Loucy (cell line): Measurements from ENCODE around the gene GATA5.

Experiments
- H2AFZ ChIP-seq: fragments of 200-600 bp; sonication (generic); 2 replicates; pipeline ENCODE4 v1.6.0; 2016; ENCODE audit warnings: antibody characterized with exemption, mild to moderate bottlenecking, low read length, moderate library complexity
- H3F3A ChIP-seq: fragments of 200-600 bp; 2 replicates; pipeline ENCODE4 v1.6.0; 2016; ENCODE audit warnings: antibody characterized with exemption, low read depth, mild to moderate bottlenecking
- H3K27me3 ChIP-seq: fragments of 200-600 bp; sonication (generic); 2 replicates; pipeline ENCODE4 v1.6.1; 2014; ENCODE audit warnings: low read length, mild to moderate bottlenecking; ENCODE audit not compliant: insufficient read depth, poor library complexity, severe bottlenecking
- H3K36me3 ChIP-seq: fragments of 200-600 bp; sonication (generic); 2 replicates; pipeline ENCODE4 v1.6.1; 2016; ENCODE audit warnings: low read length; ENCODE audit not compliant: insufficient read depth
- H3K4me1 ChIP-seq: fragments of 200-600 bp; sonication (generic); 2 replicates; pipeline ENCODE4 v1.5.1; 2014; ENCODE audit warnings: low read length, mild to moderate bottlenecking; ENCODE audit not compliant: insufficient read depth, poor library complexity, severe bottlenecking
- H3K4me2 ChIP-seq: fragments of 200-600 bp; sonication (generic); 2 replicates; pipeline ENCODE4 v1.6.0; 2014; ENCODE audit warnings: antibody characterized with exemption, low read length, low read depth, mild to moderate bottlenecking; ENCODE audit not compliant: poor library complexity, severe bottlenecking
- H3K4me3 ChIP-seq: fragments of 200-600 bp; sonication (generic); 2 replicates; pipeline ENCODE4 v1.5.1; 2014; ENCODE audit warnings: low read length, mild to moderate bottlenecking, mixed read lengths; ENCODE audit not compliant: poor library complexity, severe bottlenecking
- H3K79me2 ChIP-seq: fragments of 200-600 bp; sonication (generic); 2 replicates; pipeline ENCODE4 v1.6.1; 2014; ENCODE audit warnings: low read length; ENCODE audit not compliant: insufficient read depth
- H3K9ac ChIP-seq: fragments of 200-600 bp; sonication (generic); 2 replicates; pipeline ENCODE4 v1.6.0; 2014; ENCODE audit warnings: mild to moderate bottlenecking, low read depth, low read length, moderate library complexity; ENCODE audit not compliant: poor library complexity, severe bottlenecking
- H3K9me2 ChIP-seq: fragments of 200-600 bp; sonication (generic); replicated peaks from 2 replicates; pipeline ENCODE4 v1.6.1; 2016; ENCODE audit warnings: low read depth, low read length, mixed read lengths
- H3K9me3 ChIP-seq: fragments of 200-600 bp; sonication (generic); 2 replicates; pipeline ENCODE4 v1.6.1; 2014; ENCODE audit warnings: mild to moderate bottlenecking, antibody characterized with exemption, low read length, low read depth; ENCODE audit not compliant: insufficient read depth
- H4K20me1 ChIP-seq: fragments of 200-600 bp; sonication (generic); 2 replicates; pipeline ENCODE4 v1.6.0; 2014; ENCODE audit warnings: antibody characterized with exemption, low read length, mild to moderate bottlenecking; ENCODE audit not compliant: insufficient read depth, poor library complexity, severe bottlenecking
- EZH2phosphoT487 ChIP-seq: fragments of 200-600 bp; IDR thresholded peaks from 2 replicates; pipeline ENCODE4 v1.6.1; 2018; ENCODE audit warnings: antibody characterized with exemption, mild to moderate bottlenecking, moderate library complexity, borderline replicate concordance
- TF ChIP-seq, protein P1 (sequence below): fragments of 200-600 bp; sonication (generic); conservative IDR thresholded peaks from 2 replicates; pipeline ENCODE4 v1.5.1; 2014; ENCODE audit warnings: mild to moderate bottlenecking, antibody characterized with exemption, low read length

GATA5 gene

GRCh38 chr20:62446481-62446880, 29.3 kb downstream of the GATA5 start:
- H2AFZ ChIP-seq: no peak overlapping the region
- no peaks in the 10 kb centered on the region for H3K27me3 ChIP-seq

GRCh38 chr20:62445553-62446340, 30.0 kb downstream of the GATA5 start:
- Histone ChIP-seq H3K9me3 (no peaks in the 10 kb centered on the region), H3K9me2 (no peaks in the 10 kb centered on the region), H3K4me1 (no peaks in the 10 kb centered on the region), H2AFZ (no peak overlapping the region), H3K36me3 (no peaks in the 10 kb centered on the region), H3F3A (no peaks in the 10 kb centered on the region), H3K4me3 (no peak overlapping the region), H3K4me2 (no peak overlapping the region), H4K20me1 (no peaks in the 10 kb centered on the region), H3K27me3 (no peaks in the 10 kb centered on the region), H3K79me2 (no peaks in the 10 kb centered on the region), H3K9ac (no peak overlapping the region)
- TF ChIP-seq, protein P1, sequence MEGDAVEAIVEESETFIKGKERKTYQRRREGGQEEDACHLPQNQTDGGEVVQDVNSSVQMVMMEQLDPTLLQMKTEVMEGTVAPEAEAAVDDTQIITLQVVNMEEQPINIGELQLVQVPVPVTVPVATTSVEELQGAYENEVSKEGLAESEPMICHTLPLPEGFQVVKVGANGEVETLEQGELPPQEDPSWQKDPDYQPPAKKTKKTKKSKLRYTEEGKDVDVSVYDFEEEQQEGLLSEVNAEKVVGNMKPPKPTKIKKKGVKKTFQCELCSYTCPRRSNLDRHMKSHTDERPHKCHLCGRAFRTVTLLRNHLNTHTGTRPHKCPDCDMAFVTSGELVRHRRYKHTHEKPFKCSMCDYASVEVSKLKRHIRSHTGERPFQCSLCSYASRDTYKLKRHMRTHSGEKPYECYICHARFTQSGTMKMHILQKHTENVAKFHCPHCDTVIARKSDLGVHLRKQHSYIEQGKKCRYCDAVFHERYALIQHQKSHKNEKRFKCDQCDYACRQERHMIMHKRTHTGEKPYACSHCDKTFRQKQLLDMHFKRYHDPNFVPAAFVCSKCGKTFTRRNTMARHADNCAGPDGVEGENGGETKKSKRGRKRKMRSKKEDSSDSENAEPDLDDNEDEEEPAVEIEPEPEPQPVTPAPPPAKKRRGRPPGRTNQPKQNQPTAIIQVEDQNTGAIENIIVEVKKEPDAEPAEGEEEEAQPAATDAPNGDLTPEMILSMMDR: no peak
- no peak for TF ChIP-seq EZH2phosphoT487

More at GRCh38 chr20:62446481-62446880, 29.3 kb downstream of the GATA5 start:
- Histone ChIP-seq H3K79me2 (no peaks in the 10 kb centered on the region), H3K4me3 (no peak overlapping the region), H3K4me2 (no peak overlapping the region), H3K9ac (no peak overlapping the region), H3K9me3 (no peaks in the 10 kb centered on the region), H3K4me1 (no peaks in the 10 kb centered on the region), H3K36me3 (no peaks in the 10 kb centered on the region), H3K9me2 (no peaks in the 10 kb centered on the region), H4K20me1 (no peaks in the 10 kb centered on the region), H3F3A (no peaks in the 10 kb centered on the region)
- no peak for TF ChIP-seq EZH2phosphoT487
- TF ChIP-seq, protein P1: no peak

DNA sequence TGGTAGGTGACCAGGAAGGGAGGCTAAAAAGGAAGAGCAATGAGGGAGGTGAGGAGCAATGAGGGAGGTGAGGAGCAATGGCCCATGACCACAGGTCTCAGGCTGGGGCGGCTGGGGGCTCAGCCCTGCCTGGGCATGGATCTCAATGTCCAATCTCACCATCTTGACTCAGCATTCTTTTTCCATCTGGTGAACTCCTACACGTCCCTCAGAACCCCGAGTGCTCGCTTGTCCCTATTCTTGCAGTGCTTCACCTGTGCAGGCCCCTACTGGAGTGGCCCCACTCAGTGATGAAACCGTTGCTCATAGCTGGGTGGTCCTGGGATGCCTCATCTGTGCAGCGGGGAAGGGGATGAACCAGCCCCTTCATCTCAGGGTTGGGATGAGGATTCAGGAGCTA, 31.5 kb downstream of the GATA5 start:
- Histone ChIP-seq H3K4me2 (no peak overlapping the region), H3K4me3 (no peak overlapping the region), H2AFZ (no peak overlapping the region), H3K27me3 (no peaks in the 10 kb centered on the region), H4K20me1 (no peaks in the 10 kb centered on the region), H3F3A (no peaks in the 10 kb centered on the region), H3K9me2 (no peaks in the 10 kb centered on the region), H3K79me2 (no peaks in the 10 kb centered on the region), H3K4me1 (no peaks in the 10 kb centered on the region), H3K36me3 (no peaks in the 10 kb centered on the region), H3K9me3 (no peaks in the 10 kb centered on the region), H3K9ac (no peak overlapping the region)
- TF ChIP-seq, protein P1: no peak
- no peak for TF ChIP-seq EZH2phosphoT487
